Left colon (tissue), 2 donors: ENCODE data around the gene FTCD. TPM values are rescaled to one million over a fixed set of nuclear protein-coding genes. Genes with fewer than 3 reads are reported as not detected.

Source experiments
- ATAC-seq: fragments of 200-7000 bp; cut with Tn5 transposase; one replicate; pipeline ENCODE4 v1.9.1; 2020; ENCODE audit warnings: mild to moderate bottlenecking, moderate library complexity
- DNase-seq, 2 donors: peaks; one replicate each; pipeline ENCODE4 v3.0.0-alpha.2; 2020
- intact Hi-C, 2 donors: fragments of 100-400 bp; cut with DNase I in 1 of 2; cut with micrococcal nuclease in 1 of 2; formaldehyde crosslinking; loops; one replicate each; pipeline versions ENCODE4 v1.11.2 to v1.14.0; 2022; cut with DNase I, micrococcal nuclease
- total RNA-seq, 2 donors: library from RNA; stranded (reverse); fragmentation: NEBNext Ultra II Directional; extraction: Animal tissue kit (Norgen Biotek cat#: 25700); gene quantifications; one replicate each; pipeline ENCODE4 v1.2.1, GENCODE V29; 2021
- donor health status: DM: no; HTN: no; CAD: no.
- donor health status: DM: yes; HTN: yes; CAD: no.

Gene FTCD
- total RNA-seq, 2 donors from 2014 or later = 0.22 to 0.52 TPM

GRCh38 chr21:46129846-46130651, 25.3 kb downstream of the FTCD start:
- ATAC-seq (no peak), DNase-seq (no peak)
- intact Hi-C loops = loop anchor here in 1 of 2 donors (10.0 kb wide), 1 partner anchor 145 kb away; the partner anchor contains the start of gene COL6A1

- intact Hi-C loops = loop anchor here in 1 of 2 donors (10.0 kb wide), 1 partner anchor 144 kb away; the partner anchor contains the start of gene COL6A1
- DNase-seq (no peak), ATAC-seq (no peak)
Observed at GRCh38 chr21:46128933-46129571, 26.3 kb downstream of the FTCD start.

- no peak for ATAC-seq
- peak in 1 of 2 donors; percentile 19 for DNase-seq
- intact Hi-C loops = loop anchor here in 1 of 2 donors (10.0 kb wide), 1 partner anchor 144 kb away; the partner anchor contains the start of gene COL6A1
Observed at GRCh38 chr21:46128106-46128932, 27.1 kb downstream of the FTCD start.

- intact Hi-C loops = loop anchor here in 1 of 2 donors (10.0 kb wide), 1 partner anchor 143 kb away; the partner anchor contains the start of gene COL6A1
- peak in 1 of 2 donors; percentile 21 for DNase-seq
- ATAC-seq = no peak
Observed at GRCh38 chr21:46127239-46128105, 27.9 kb downstream of the FTCD start.

- ATAC-seq (no peak), DNase-seq (peak; percentile 1 to 22)
- intact Hi-C loops = loop anchor here in 1 of 2 donors (10.0 kb wide), 1 partner anchor 142 kb away; the partner anchor contains the start of gene COL6A1
Observed at GRCh38 chr21:46126309-46127238, 28.8 kb downstream of the FTCD start.

GRCh38 chr21:46125846-46126301, 29.5 kb downstream of the FTCD start:
- ATAC-seq = no peak
- peak; percentile 3 to 24 for DNase-seq
- intact Hi-C loops = loop anchor here in 1 of 2 donors (10.0 kb wide), 1 partner anchor 141 kb away; the partner anchor contains the start of gene COL6A1

GRCh38 chr21:46124926-46125845, 30.2 kb downstream of the FTCD start:
- intact Hi-C loops = loop anchor here in 1 of 2 donors (10.0 kb wide), 1 partner anchor 140 kb away; the partner anchor contains the start of gene COL6A1
- ATAC-seq = no peak
- peak; percentile 1 to 18 for DNase-seq

GRCh38 chr21:46124083-46124925, 31.1 kb downstream of the FTCD start:
- no peak for ATAC-seq
- DNase-seq = peak; percentile 2 to 14
- intact Hi-C loops = loop anchor here in 1 of 2 donors (10.0 kb wide), 1 partner anchor 140 kb away; the partner anchor contains the start of gene COL6A1

GRCh38 chr21:46122758-46123683, 32.4 kb downstream of the FTCD start:
- DNase-seq (peak; percentile 0 to 18), ATAC-seq (no peak)
- intact Hi-C loops = loop anchor here in 1 of 2 donors (10.0 kb wide), 1 partner anchor 138 kb away; the partner anchor contains the start of gene COL6A1

- intact Hi-C loops = loop anchor here in 1 of 2 donors (10.0 kb wide), 1 partner anchor 137 kb away; the partner anchor contains the start of gene COL6A1
- DNase-seq (peak; percentile 1), ATAC-seq (no peak)
Observed at GRCh38 chr21:46122237-46122671, 33.1 kb downstream of the FTCD start.

GRCh38 chr21:46121286-46122221, 33.8 kb downstream of the FTCD start:
- DNase-seq = peak; percentile 1 to 21
- intact Hi-C loops = loop anchor here in 1 of 2 donors (10.0 kb wide), 1 partner anchor 137 kb away; the partner anchor contains the start of gene COL6A1
- no peak for ATAC-seq
